A673 (cell line): Measurements from ENCODE around the gene TGFBR1. TPM values are rescaled to one million over a fixed set of nuclear protein-coding genes. Genes with fewer than 3 reads are reported as not detected.

Source experiments
- BruUV-seq: library from RNA; stranded (reverse); fragments of 400-500 nt; replicated peaks from 2 replicates; lab custom pipeline; 2021; lab: Mats Ljungman, UMichigan
- CTCF ChIA-PET: fragments of 300-600 bp; sonication (Branson Sonifier 250); formaldehyde crosslinking; loops from one replicate; lab custom pipeline; 2022; ENCODE audit warnings: antibody characterized with exemption; lab: Charles Lee
- POLR2A ChIA-PET: fragments of 300-600 bp; sonication (Branson Sonifier 250); formaldehyde crosslinking; loops from one replicate; lab custom pipeline; 2022; ENCODE audit warnings: antibody characterized with exemption; ENCODE audit not compliant: low non-redundant PET; lab: Charles Lee
- DNase-seq: peaks from one replicate; pipeline ENCODE4 v3.0.0-alpha.2; 2015; ENCODE audit warnings: low spot score
- H3K27ac ChIP-seq: fragments of 200-600 bp; sonication (generic); 2 replicates; pipeline ENCODE4 v1.5.1; 2016; ENCODE audit warnings: mixed run types, low read depth, mild to moderate bottlenecking, mixed read lengths, antibody characterized with exemption, low read length; ENCODE audit not compliant: poor library complexity, severe bottlenecking
- H3K27me3 ChIP-seq: fragments of 200-600 bp; sonication (generic); replicated peaks from 2 replicates; pipeline ENCODE4 v1.6.1; 2017; ENCODE audit warnings: mixed run types, low read depth, mild to moderate bottlenecking, mixed read lengths, antibody characterized with exemption, low read length; ENCODE audit not compliant: insufficient read depth, poor library complexity
- H3K36me3 ChIP-seq: fragments of 200-600 bp; sonication (generic); 2 replicates; pipeline ENCODE4 v1.6.1; 2016; ENCODE audit warnings: mixed run types, mild to moderate bottlenecking, mixed read lengths, antibody characterized with exemption, low read length; ENCODE audit not compliant: insufficient read depth, poor library complexity, severe bottlenecking
- H3K4me1 ChIP-seq: fragments of 200-600 bp; sonication (generic); 2 replicates; pipeline ENCODE4 v1.6.1; 2017; ENCODE audit warnings: mixed run types, mild to moderate bottlenecking, mixed read lengths, antibody characterized with exemption, low read length; ENCODE audit not compliant: insufficient read depth, poor library complexity, severe bottlenecking
- H3K4me3 ChIP-seq: fragments of 200-600 bp; sonication (generic); 2 replicates; pipeline ENCODE4 v1.5.1; 2016; ENCODE audit warnings: low read depth, mixed run types, mild to moderate bottlenecking, mixed read lengths, low read length; ENCODE audit not compliant: poor library complexity, severe bottlenecking
- H3K9me3 ChIP-seq: fragments of 200-600 bp; sonication (generic); 2 replicates; pipeline ENCODE4 v1.6.1; 2016; ENCODE audit warnings: mixed run types, low read depth, mild to moderate bottlenecking, mixed read lengths, antibody characterized with exemption, low read length; ENCODE audit not compliant: poor library complexity, severe bottlenecking
- EZH2 ChIP-seq: fragments of 200-600 bp; sonication (generic); IDR thresholded peaks from 2 replicates; pipeline ENCODE4 v1.6.1; 2017; ENCODE audit warnings: borderline replicate concordance, low read depth, mild to moderate bottlenecking, mixed read lengths, antibody characterized with exemption, low read length; ENCODE audit not compliant: poor library complexity, severe bottlenecking
- intact Hi-C: fragments of 100-400 bp; cut with micrococcal nuclease; formaldehyde crosslinking; loops from one replicate; pipeline ENCODE4 v1.10.0; 2022; ENCODE audit not compliant: unreplicated experiment
- total RNA-seq: library from RNA; stranded (reverse); gene quantifications from 2 replicates; pipeline ENCODE4 v1.2.3, GENCODE V29; 2021
- TF ChIP-seq, protein P1 (sequence below): fragments of 300-800, 200-600 bp; sonication (generic); conservative IDR thresholded peaks from 2 replicates; pipeline ENCODE4 v1.5.1; 2017; ENCODE audit warnings: low read depth, mild to moderate bottlenecking, antibody characterized with exemption, low read length, moderate library complexity, mixed read lengths

The TGFBR1 gene
- total RNA-seq, 1 experiment from 2014 or later, result 3.5 TPM

DNA sequence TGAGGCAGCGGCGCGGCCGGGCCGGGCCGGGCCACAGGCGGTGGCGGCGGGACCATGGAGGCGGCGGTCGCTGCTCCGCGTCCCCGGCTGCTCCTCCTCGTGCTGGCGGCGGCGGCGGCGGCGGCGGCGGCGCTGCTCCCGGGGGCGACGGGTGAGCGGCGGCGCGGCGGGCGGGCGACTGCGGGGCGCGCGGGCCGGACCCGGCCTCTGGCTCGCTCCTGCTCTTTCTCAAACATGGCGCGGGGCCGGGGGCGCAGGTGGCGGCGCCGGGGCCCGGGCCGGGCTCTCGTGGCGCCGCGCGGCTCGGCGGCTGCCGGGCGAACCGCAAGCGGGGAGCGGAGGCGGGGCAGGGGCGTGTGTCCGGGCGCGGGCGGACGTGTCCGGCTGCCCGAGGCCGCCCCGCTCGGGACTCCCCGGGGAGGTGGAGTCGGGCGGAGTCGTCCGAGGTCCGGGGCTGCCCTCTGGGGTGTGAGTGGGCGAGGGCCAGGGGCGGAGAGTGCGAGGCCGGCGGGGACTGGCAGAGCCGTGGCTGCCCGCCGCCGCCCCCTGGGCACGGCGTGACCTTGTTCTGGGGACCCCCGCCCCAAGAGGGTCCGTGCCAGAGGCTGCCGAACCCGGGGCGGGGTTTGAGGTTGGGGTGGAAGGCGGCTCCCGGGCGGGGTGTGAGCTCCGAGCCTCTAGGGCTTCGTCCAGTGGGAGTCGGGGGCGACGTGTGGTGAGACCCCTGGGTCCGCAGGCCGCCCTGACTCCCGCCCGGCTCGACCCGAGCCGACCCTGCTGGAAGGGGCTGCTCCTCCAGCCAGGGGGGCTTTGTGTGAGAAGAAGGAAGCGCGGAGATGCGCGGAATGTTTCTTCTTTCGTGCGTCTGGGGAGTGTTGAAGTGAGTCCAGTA lies 485 bp downstream of the TGFBR1 start:
- CTCF ChIA-PET, result no interaction called here
- BruUV-seq, result no TSS peak

DNA sequence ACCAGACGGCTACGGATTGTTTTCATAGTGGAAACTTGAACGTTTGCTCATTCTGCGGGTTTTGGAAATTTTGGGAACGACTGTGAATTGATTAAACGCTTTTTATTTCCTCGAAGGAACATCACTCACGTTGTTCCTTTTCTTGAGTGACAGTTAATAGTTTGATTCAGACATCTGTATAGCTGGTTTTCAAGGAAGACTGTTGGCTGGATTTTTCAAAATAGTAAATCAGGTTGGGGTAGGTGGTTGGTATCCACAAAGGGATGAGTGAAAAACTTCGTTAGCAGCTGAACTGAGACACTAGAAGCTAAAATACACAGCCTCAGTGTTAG lies 1.1 kb downstream of the TGFBR1 start:
- no peak overlapping the region for H3K27ac ChIP-seq
- no TSS peak for BruUV-seq
- POLR2A ChIA-PET, result no interaction called here

More for the DNA sequence above, 485 bp downstream of the TGFBR1 start:
- peaks cover 27% of the 10 kb centered on the region for H3K27me3 ChIP-seq
- no peaks in the 10 kb centered on the region for H3K9me3 ChIP-seq
- H3K36me3 ChIP-seq, result no peaks in the 10 kb centered on the region
- POLR2A ChIA-PET, result no interaction called here
- no peak overlapping the region for H3K27ac ChIP-seq
- intact Hi-C loops, result no loop called here
- peaks cover 9% of the 10 kb centered on the region for H3K4me1 ChIP-seq
- no peak for TF ChIP-seq EZH2
- TF ChIP-seq, protein P1, sequence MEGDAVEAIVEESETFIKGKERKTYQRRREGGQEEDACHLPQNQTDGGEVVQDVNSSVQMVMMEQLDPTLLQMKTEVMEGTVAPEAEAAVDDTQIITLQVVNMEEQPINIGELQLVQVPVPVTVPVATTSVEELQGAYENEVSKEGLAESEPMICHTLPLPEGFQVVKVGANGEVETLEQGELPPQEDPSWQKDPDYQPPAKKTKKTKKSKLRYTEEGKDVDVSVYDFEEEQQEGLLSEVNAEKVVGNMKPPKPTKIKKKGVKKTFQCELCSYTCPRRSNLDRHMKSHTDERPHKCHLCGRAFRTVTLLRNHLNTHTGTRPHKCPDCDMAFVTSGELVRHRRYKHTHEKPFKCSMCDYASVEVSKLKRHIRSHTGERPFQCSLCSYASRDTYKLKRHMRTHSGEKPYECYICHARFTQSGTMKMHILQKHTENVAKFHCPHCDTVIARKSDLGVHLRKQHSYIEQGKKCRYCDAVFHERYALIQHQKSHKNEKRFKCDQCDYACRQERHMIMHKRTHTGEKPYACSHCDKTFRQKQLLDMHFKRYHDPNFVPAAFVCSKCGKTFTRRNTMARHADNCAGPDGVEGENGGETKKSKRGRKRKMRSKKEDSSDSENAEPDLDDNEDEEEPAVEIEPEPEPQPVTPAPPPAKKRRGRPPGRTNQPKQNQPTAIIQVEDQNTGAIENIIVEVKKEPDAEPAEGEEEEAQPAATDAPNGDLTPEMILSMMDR, result no peak
- peak overlapping the region; percentile 57 for H3K4me3 ChIP-seq
- peak; percentile 25 for DNase-seq

DNA sequence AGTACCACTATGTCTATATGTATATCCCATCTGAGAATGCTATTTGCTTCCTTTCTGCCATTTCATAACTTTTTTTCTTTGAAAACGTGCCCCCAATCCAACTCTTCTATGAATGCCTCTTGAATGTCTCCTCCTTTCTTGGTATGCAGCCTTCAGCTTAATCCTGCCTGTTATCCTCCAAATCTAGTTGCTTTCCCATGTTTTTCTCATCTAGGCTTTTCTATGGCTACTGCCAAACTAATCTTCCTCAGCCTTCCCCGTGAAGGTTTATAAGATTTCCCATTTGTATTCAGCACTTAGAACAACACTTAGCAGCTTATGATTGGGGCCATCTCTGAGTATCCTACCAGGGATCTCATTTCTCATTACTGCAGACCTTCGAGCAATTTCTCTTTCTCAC lies 2.5 kb downstream of the TGFBR1 start:
- Histone ChIP-seq H3K36me3 (no peaks in the 10 kb centered on the region), H3K27ac (no peak overlapping the region), H3K4me1 (peaks cover 9% of the 10 kb centered on the region), H3K27me3 (peaks cover 27% of the 10 kb centered on the region), H3K4me3 (no peak overlapping the region), H3K9me3 (no peaks in the 10 kb centered on the region)
- intact Hi-C loops, result no loop called here
- ChIA-PET CTCF (no interaction called here), POLR2A (no interaction called here)
- no peak for TF ChIP-seq EZH2
- TF ChIP-seq, protein P1, result no peak
- DNase-seq, result no peak
- no TSS peak for BruUV-seq

More for the DNA sequence above, 1.1 kb downstream of the TGFBR1 start:
- Histone ChIP-seq H3K9me3 (no peaks in the 10 kb centered on the region), H3K27me3 (peaks cover 27% of the 10 kb centered on the region), H3K4me3 (peak overlapping the region; percentile 57), H3K36me3 (no peaks in the 10 kb centered on the region), H3K4me1 (peaks cover 9% of the 10 kb centered on the region)
- DNase-seq, result no peak
- no peak for TF ChIP-seq EZH2
- TF ChIP-seq, protein P1, result no peak
- CTCF ChIA-PET, result no interaction called here
- intact Hi-C loops, result no loop called here
